Duodenal mucosa (tissue), 2 donors: ENCODE data around the gene KIF15.
"Not testable (repeated sequence)": the region's sequence is repeated elsewhere in the genome, so short reads cannot be mapped to it uniquely, and the experiment has no call there.

Experiments used
- H3K27ac ChIP-seq: one replicate; pipeline ENCODE4 v1.7.0; 2013; ENCODE audit warnings: low read depth, low read length
- H3K27me3 ChIP-seq, 2 donors: one replicate each; pipeline ENCODE4 v1.7.0; 2013; ENCODE audit warnings: low read length in 2 of 2, control low read depth in 1 of 2; ENCODE audit not compliant: insufficient read depth in 2 of 2, control insufficient read depth in 1 of 2
- H3K36me3 ChIP-seq, 2 donors: one replicate each; pipeline ENCODE4 v1.7.0; 2013; ENCODE audit warnings: low read length in 2 of 2, control low read depth in 1 of 2; ENCODE audit not compliant: insufficient read depth in 2 of 2, control insufficient read depth in 1 of 2
- H3K4me1 ChIP-seq, 2 donors: one replicate each; pipeline ENCODE4 v1.7.0; 2013; ENCODE audit warnings: low read length in 2 of 2, control low read depth in 1 of 2; ENCODE audit not compliant: insufficient read depth in 2 of 2, control insufficient read depth in 1 of 2
- H3K4me3 ChIP-seq, 2 donors: one replicate each; pipeline ENCODE4 v1.7.0; 2013; ENCODE audit warnings: low read length in 2 of 2, low read depth in 1 of 2
- H3K9ac ChIP-seq, 2 donors: one replicate each; pipeline ENCODE4 v1.7.0; 2013; ENCODE audit warnings: low read length in 2 of 2, low read depth in 1 of 2
- H3K9me3 ChIP-seq, 2 donors: one replicate each; pipeline ENCODE4 v1.7.0; 2013; ENCODE audit warnings: low read length in 2 of 2, control low read depth in 1 of 2; ENCODE audit not compliant: control insufficient read depth in 1 of 2

Gene KIF15

GRCh38 chr3:44856663-44857062 lies 95.1 kb downstream of the KIF15 start:
- H3K4me1 ChIP-seq, H3K9ac ChIP-seq, H3K4me3 ChIP-seq, H3K27ac ChIP-seq, H3K27me3 ChIP-seq, H3K9me3 ChIP-seq, H3K36me3 ChIP-seq: not testable (repeated sequence)

DNA sequence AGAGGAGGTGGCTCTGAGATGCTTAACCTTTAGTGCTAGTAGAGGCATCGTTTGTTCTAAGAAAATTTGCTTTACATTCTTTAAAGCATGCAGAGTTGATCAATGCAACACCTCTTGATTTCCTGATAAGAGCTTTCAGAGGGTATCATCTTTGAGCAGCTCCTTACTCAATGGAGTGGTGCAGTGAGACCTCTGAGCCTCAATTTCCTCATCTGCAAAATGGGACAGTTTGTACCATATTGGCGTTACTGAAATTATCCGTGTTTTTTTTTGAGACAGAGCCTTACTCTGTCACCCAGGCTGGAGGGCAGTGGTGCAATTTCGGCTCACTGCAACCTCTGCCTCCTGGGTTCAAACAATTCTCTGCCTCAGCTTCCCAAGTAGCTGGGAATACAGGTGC lies 98.5 kb downstream of the KIF15 start:
- H3K4me3 ChIP-seq, result no peak overlapping the region
- peaks cover 6 to 7% of the 10 kb centered on the region in 2 donors for H3K4me1 ChIP-seq
- H3K27ac ChIP-seq, result no peak overlapping the region
- peaks cover 0 to 1% of the 10 kb centered on the region in 2 donors for H3K36me3 ChIP-seq
- no peak overlapping the region for H3K9ac ChIP-seq
- no peaks in the 10 kb centered on the region for H3K27me3 ChIP-seq
- no peaks in the 10 kb centered on the region for H3K9me3 ChIP-seq

GRCh38 chr3:44861412-44862225 lies 100.0 kb downstream of the KIF15 start, which contains the start of gene TMEM42:
TSS of gene TMEM42 (plus strand) at chr3:44861912. CDS start at chr3:44861925, 13 bp downstream.
- peak within 1 kb of the TSS; percentile 78 for H3K27ac ChIP-seq
- peaks cover 6 to 7% of the 10 kb centered on the region in 2 donors for H3K4me1 ChIP-seq
- H3K36me3 ChIP-seq, result peaks cover 0 to 3% of the 10 kb centered on the region in 2 donors
- peak within 1 kb of the TSS; percentile 83 to 89 for H3K4me3 ChIP-seq
- H3K9ac ChIP-seq, result peak within 1 kb of the TSS; percentile 73 to 76
- H3K9me3 ChIP-seq, result no peaks in the 10 kb centered on the region
- H3K27me3 ChIP-seq, result no peaks in the 10 kb centered on the region

DNA sequence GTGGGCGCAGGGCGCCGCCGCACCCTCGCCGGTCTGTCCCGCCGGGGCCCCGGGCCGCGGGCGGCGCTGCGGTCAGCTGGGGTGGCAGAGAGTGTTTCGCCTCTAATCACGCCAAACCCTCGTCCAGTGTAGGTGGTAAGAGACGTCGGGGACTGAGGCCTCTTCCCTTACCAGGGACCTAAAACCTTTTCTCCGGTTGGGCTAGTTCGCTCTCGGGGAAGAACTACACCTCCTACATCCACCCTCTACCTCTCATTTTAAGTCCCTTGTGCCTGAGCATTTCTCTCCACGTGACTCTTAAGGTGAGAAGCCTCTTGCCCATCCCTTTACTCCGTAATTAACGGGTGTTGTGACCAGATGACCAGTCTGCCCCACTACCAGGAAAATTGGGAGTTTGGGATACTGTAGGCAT lies 100.6 kb downstream of the KIF15 start:
- H3K4me1 ChIP-seq, result peaks cover 6 to 7% of the 10 kb centered on the region in 2 donors
- H3K9me3 ChIP-seq, result no peaks in the 10 kb centered on the region
- H3K27ac ChIP-seq, result no peak overlapping the region
- peaks cover 0 to 3% of the 10 kb centered on the region in 2 donors for H3K36me3 ChIP-seq
- no peaks in the 10 kb centered on the region for H3K27me3 ChIP-seq
- peak overlapping the region; percentile 63 for H3K9ac ChIP-seq
- peak overlapping the region; percentile 71 to 73 for H3K4me3 ChIP-seq

DNA sequence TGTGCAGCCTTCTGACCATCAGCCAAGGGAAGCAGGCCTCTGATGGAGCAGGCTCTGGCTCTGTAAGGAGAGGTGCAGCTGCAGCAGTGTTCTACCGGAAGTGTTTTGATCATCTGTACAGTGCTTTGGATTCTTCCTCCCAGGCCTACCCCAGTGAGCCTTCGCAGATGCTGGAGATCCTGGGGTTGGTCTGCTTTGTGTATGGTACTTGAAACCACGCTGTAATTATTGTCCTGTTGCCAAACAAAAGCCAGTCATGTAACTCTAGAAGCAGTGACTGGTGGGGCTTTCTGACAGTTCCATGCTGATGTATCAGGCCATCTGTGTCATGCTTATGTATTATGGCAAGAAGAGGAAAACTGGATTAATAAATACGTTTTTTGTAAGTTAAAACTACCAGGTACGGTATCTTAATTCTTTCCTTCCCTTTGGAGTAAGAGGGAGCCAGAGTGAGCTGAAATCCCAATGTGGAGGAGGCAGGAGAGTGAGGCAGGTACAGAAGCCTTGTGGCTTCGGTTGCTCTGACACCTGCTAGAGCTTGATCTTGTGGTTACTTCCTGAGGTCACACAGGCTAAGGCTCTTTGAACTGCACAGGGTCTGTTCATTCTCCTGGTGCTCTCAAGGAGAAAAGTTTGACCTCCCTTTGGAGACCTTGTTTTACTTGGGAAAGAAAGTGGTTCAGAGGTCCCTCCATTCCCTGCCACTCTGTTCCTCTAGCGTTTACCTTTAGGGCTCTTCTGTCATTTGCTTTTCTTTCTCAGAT lies 103.9 kb downstream of the KIF15 start:
- Histone ChIP-seq H3K27me3 (no peaks in the 10 kb centered on the region), H3K4me3 (no peak overlapping the region), H3K4me1 (peaks cover 6 to 7% of the 10 kb centered on the region in 2 donors), H3K9ac (no peak overlapping the region), H3K9me3 (no peaks in the 10 kb centered on the region), H3K36me3 (peaks cover 0 to 3% of the 10 kb centered on the region in 2 donors), H3K27ac (no peak overlapping the region)

DNA sequence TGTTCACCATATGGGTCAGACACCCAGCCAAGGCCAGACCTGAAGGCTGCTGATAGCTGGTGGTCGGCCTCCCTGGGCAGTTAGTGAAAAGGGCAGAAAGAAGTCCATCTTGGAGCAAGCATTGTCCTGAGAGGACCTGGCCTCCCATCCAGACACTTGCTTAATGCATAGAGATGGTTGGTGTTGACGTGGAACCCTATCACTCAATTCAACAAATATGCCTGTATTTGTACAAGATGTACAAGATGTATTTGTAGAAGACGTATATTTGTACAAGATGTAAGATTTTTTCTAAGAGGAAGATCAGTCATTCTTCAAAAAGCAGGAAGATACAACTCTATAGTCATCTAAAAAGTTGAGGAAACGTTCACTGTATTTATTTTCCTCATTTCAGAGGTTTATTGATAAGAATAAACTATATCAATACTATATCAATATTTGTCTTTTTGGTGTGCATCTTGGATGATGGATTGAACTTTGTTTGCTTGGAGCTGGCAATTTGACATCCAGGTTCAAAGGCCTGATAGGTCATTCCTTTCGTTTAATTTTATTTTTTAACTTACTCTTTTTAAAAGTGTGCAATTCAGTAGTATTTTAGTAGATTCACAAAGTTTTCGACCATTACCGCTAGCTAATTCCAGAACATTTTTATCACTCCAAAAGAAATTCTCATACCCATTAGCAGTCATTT lies 106.0 kb downstream of the KIF15 start:
- Histone ChIP-seq H3K4me3 (no peak overlapping the region), H3K4me1 (peaks cover 2 to 3% of the 10 kb centered on the region in 2 donors), H3K9ac (no peak overlapping the region), H3K36me3 (peaks cover 0 to 3% of the 10 kb centered on the region in 2 donors), H3K27ac (no peak overlapping the region), H3K9me3 (no peaks in the 10 kb centered on the region), H3K27me3 (no peaks in the 10 kb centered on the region)

- Histone ChIP-seq H3K4me3 (no peak overlapping the region), H3K27me3 (no peaks in the 10 kb centered on the region), H3K36me3 (no peaks in the 10 kb centered on the region), H3K9ac (no peak overlapping the region), H3K27ac (no peak overlapping the region), H3K4me1 (no peaks in the 10 kb centered on the region), H3K9me3 (no peaks in the 10 kb centered on the region)
Observed at GRCh38 chr3:44870375-44871061, 108.9 kb downstream of the KIF15 start.

GRCh38 chr3:44874308-44874707 lies 112.7 kb downstream of the KIF15 start, which contains the start of gene TGM4:
TSS of gene TGM4 (plus strand) at chr3:44874608. CDS start at chr3:44874679, 71 bp downstream.
- H3K27ac ChIP-seq, result no peak within 1 kb of the TSS
- H3K27me3 ChIP-seq, result no peaks in the 10 kb centered on the region
- no peaks in the 10 kb centered on the region for H3K36me3 ChIP-seq
- H3K9ac ChIP-seq, result no peak within 1 kb of the TSS
- no peaks in the 10 kb centered on the region for H3K4me1 ChIP-seq
- H3K4me3 ChIP-seq, result no peak within 1 kb of the TSS
- no peaks in the 10 kb centered on the region for H3K9me3 ChIP-seq

GRCh38 chr3:44875596-44875995 lies 114.0 kb downstream of the KIF15 start:
- Histone ChIP-seq H3K9me3 (no peaks in the 10 kb centered on the region), H3K9ac (no peak overlapping the region)

More at GRCh38 chr3:44875596-44875995, 114.0 kb downstream of the KIF15 start:
- Histone ChIP-seq H3K4me3 (no peak overlapping the region), H3K4me1 (no peaks in the 10 kb centered on the region), H3K36me3 (no peaks in the 10 kb centered on the region), H3K27ac (no peak overlapping the region), H3K27me3 (peaks cover 0 to 2% of the 10 kb centered on the region in 2 donors)
